KMS-11 (cell line): ENCODE measurements around the gene RPL21.

Experiments used
- H2AFZ ChIP-seq: fragments of 200-600 bp; sonication (generic); 2 replicates; pipeline ENCODE4 v1.6.1; 2016; ENCODE audit warnings: antibody characterized with exemption, mixed run types, low read depth
- H3K27ac ChIP-seq: fragments of 200-600 bp; sonication (generic); 2 replicates; pipeline ENCODE4 v1.6.1; 2016; ENCODE audit warnings: mild to moderate bottlenecking, mixed run types
- H3K27me3 ChIP-seq: fragments of 200-600 bp; sonication (generic); 2 replicates; pipeline ENCODE4 v1.6.1; 2017; ENCODE audit warnings: mild to moderate bottlenecking, low read depth, mixed run types, moderate library complexity; ENCODE audit not compliant: insufficient read depth
- H3K36me3 ChIP-seq: fragments of 200-600 bp; sonication (generic); 2 replicates; pipeline ENCODE4 v1.6.1; 2017; ENCODE audit warnings: mild to moderate bottlenecking, mixed run types; ENCODE audit not compliant: insufficient read depth
- H3K4me1 ChIP-seq: fragments of 200-600 bp; sonication (generic); 2 replicates; pipeline ENCODE4 v1.6.1; 2016; ENCODE audit warnings: mild to moderate bottlenecking, low read depth, mixed run types; ENCODE audit not compliant: poor library complexity, severe bottlenecking
- H3K4me2 ChIP-seq: fragments of 200-600 bp; sonication (generic); 2 replicates; pipeline ENCODE4 v1.7.0; 2016; ENCODE audit warnings: mild to moderate bottlenecking, mixed run types
- H3K4me3 ChIP-seq: fragments of 200-600 bp; sonication (generic); IDR thresholded peaks from 2 replicates; pipeline ENCODE4 v1.6.1; 2017; ENCODE audit warnings: low read depth, low read length, mixed read lengths; ENCODE audit not compliant: insufficient read depth
- H3K79me2 ChIP-seq: fragments of 200-600 bp; sonication (generic); 2 replicates; pipeline ENCODE4 v1.6.1; 2016; ENCODE audit warnings: low read depth, mixed run types; ENCODE audit not compliant: insufficient read depth
- H3K9ac ChIP-seq: fragments of 200-600 bp; sonication (generic); 2 replicates; pipeline ENCODE4 v1.6.1; 2016; ENCODE audit warnings: mild to moderate bottlenecking, mixed run types
- H4K20me1 ChIP-seq: fragments of 200-600 bp; sonication (generic); 2 replicates; pipeline ENCODE4 v1.6.1; 2016; ENCODE audit warnings: mild to moderate bottlenecking, mixed run types; ENCODE audit not compliant: insufficient read depth
- CTCF ChIP-seq: fragments of 200-600 bp; sonication (generic); conservative IDR thresholded peaks from 2 replicates; pipeline ENCODE4 v1.6.1; 2017; ENCODE audit warnings: low read depth, mild to moderate bottlenecking, antibody characterized with exemption, low read length, moderate library complexity, mixed read lengths

Gene RPL21

GRCh38 chr13:27280841-27281240, 29.5 kb downstream of the RPL21 start:
- H3K4me1 ChIP-seq = no peaks in the 10 kb centered on the region
- H3K27me3 ChIP-seq = no peaks in the 10 kb centered on the region
- no peak overlapping the region for H2AFZ ChIP-seq
- no peak overlapping the region for H3K9ac ChIP-seq
- no peak for TF ChIP-seq CTCF
- no peak overlapping the region for H3K4me3 ChIP-seq
- H4K20me1 ChIP-seq = no peaks in the 10 kb centered on the region
- no peak overlapping the region for H3K27ac ChIP-seq
- no peaks in the 10 kb centered on the region for H3K79me2 ChIP-seq
- H3K36me3 ChIP-seq = no peaks in the 10 kb centered on the region
- no peak overlapping the region for H3K4me2 ChIP-seq

- TF ChIP-seq CTCF = no peak
- H3K4me3 ChIP-seq = no peak overlapping the region
- no peaks in the 10 kb centered on the region for H4K20me1 ChIP-seq
Measured at GRCh38 chr13:27281420-27281819, 30.1 kb downstream of the RPL21 start.

GRCh38 chr13:27283906-27284493, 32.6 kb downstream of the RPL21 start:
- no peaks in the 10 kb centered on the region for H3K36me3 ChIP-seq
- H3K4me3 ChIP-seq = no peak overlapping the region
- no peaks in the 10 kb centered on the region for H3K27me3 ChIP-seq
- H3K79me2 ChIP-seq = no peaks in the 10 kb centered on the region
- no peaks in the 10 kb centered on the region for H4K20me1 ChIP-seq
- no peaks in the 10 kb centered on the region for H3K4me1 ChIP-seq
- TF ChIP-seq CTCF = no peak
- no peak overlapping the region for H3K9ac ChIP-seq
- no peak overlapping the region for H2AFZ ChIP-seq
- H3K4me2 ChIP-seq = no peak overlapping the region
- H3K27ac ChIP-seq = no peak overlapping the region

More at GRCh38 chr13:27281420-27281819, 30.1 kb downstream of the RPL21 start:
- no peak overlapping the region for H3K27ac ChIP-seq
- no peaks in the 10 kb centered on the region for H3K79me2 ChIP-seq
- H3K9ac ChIP-seq = no peak overlapping the region
- no peaks in the 10 kb centered on the region for H3K36me3 ChIP-seq
- H3K27me3 ChIP-seq = no peaks in the 10 kb centered on the region
- H2AFZ ChIP-seq = no peak overlapping the region
- H3K4me2 ChIP-seq = no peak overlapping the region
- H3K4me1 ChIP-seq = no peaks in the 10 kb centered on the region

GRCh38 chr13:27288392-27288791, 37.0 kb downstream of the RPL21 start:
- Histone ChIP-seq H3K9ac (no peak overlapping the region), H3K27ac (no peak overlapping the region), H3K36me3 (no peaks in the 10 kb centered on the region), H3K27me3 (no peaks in the 10 kb centered on the region), H4K20me1 (no peaks in the 10 kb centered on the region), H3K4me3 (no peak overlapping the region), H3K79me2 (no peaks in the 10 kb centered on the region), H2AFZ (no peak overlapping the region), H3K4me2 (no peak overlapping the region), H3K4me1 (no peaks in the 10 kb centered on the region)
- no peak for TF ChIP-seq CTCF
